ENCODE measurements around the gene PYGO1. TPM values are rescaled to one million over a fixed set of nuclear protein-coding genes. Genes with fewer than 3 reads are reported as not detected.
A peak's percentile ranks its signal among the peaks of the same experiment; 100 is the strongest.
"Not testable (repeated sequence)": the region's sequence is repeated elsewhere in the genome, so short reads cannot be mapped to it uniquely, and the experiment has no call there.

The PYGO1 gene
- total RNA-seq, 2 experiments from 2014 or later = not detected

DNA sequence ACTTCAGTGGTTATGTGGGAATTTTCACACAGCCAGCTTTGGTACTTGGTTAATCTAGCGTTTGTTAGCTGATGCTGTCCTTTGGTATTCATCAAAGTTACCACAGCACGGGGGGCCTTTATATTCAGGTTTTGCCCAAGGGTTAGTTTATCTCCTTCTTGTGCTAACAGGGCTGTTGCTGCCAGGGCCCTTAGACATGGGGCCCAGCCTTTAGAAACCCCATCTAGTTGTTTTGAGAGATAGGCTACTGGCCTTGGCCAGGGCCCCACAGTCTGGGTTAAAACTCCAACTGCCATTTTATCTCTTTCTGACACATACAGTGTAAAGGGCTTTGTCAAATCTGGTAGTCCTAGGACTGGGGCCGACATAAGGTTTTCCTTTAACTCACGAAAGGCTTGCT is 72.7 kb downstream of the PYGO1 start:
- intact Hi-C loops (cut with DNase I, micrococcal nuclease) = no loop called here
- TF ChIP-seq, protein P1, sequence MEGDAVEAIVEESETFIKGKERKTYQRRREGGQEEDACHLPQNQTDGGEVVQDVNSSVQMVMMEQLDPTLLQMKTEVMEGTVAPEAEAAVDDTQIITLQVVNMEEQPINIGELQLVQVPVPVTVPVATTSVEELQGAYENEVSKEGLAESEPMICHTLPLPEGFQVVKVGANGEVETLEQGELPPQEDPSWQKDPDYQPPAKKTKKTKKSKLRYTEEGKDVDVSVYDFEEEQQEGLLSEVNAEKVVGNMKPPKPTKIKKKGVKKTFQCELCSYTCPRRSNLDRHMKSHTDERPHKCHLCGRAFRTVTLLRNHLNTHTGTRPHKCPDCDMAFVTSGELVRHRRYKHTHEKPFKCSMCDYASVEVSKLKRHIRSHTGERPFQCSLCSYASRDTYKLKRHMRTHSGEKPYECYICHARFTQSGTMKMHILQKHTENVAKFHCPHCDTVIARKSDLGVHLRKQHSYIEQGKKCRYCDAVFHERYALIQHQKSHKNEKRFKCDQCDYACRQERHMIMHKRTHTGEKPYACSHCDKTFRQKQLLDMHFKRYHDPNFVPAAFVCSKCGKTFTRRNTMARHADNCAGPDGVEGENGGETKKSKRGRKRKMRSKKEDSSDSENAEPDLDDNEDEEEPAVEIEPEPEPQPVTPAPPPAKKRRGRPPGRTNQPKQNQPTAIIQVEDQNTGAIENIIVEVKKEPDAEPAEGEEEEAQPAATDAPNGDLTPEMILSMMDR (IDR thresholded peaks at IDR 0.05) = no peak
- ATAC-seq (ENCODE audit: poor library complexity) (no peak), DNase-seq (no peak)
- Mint-ChIP-seq H3K4me3 (no peak overlapping the region), H3K27me3 (peaks cover 10% of the 10 kb centered on the region), H3K27ac (no peak overlapping the region), H3K9me3 (no peaks in the 10 kb centered on the region), H3K36me3 (ENCODE audit: low read depth) (no peaks in the 10 kb centered on the region), H3K4me1 (ENCODE audit: low read depth) (no peaks in the 10 kb centered on the region)
- no peaks in the 10 kb centered on the region for H3K27me3 ChIP-seq (ENCODE audit: control insufficient read depth in 1 of 2, insufficient read depth in 2 of 2, low read length in 2 of 2)
- H3K27ac ChIP-seq (ENCODE audit: low read depth in 1 of 2, low read length in 2 of 2) = no peak overlapping the region
- no peak overlapping the region for H3K4me3 ChIP-seq (ENCODE audit: low read length)
- no peaks in the 10 kb centered on the region for H3K36me3 ChIP-seq (ENCODE audit: insufficient read depth, low read length)
- no peaks in the 10 kb centered on the region for H3K4me1 ChIP-seq (ENCODE audit: insufficient read depth, low read length)
- peaks cover 0 to 3% of the 10 kb centered on the region in 2 experiments for H3K9me3 ChIP-seq (ENCODE audit: control insufficient read depth in 1 of 2, insufficient read depth in 1 of 2, low read length in 2 of 2)
- POLR2A ChIA-PET = no interaction called here
- CTCF ChIA-PET = interaction anchor here (1.9 kb wide), 1 partner anchor 12 kb away, joined by 4 read pairs; no protein-coding TSS in a partner anchor

DNA sequence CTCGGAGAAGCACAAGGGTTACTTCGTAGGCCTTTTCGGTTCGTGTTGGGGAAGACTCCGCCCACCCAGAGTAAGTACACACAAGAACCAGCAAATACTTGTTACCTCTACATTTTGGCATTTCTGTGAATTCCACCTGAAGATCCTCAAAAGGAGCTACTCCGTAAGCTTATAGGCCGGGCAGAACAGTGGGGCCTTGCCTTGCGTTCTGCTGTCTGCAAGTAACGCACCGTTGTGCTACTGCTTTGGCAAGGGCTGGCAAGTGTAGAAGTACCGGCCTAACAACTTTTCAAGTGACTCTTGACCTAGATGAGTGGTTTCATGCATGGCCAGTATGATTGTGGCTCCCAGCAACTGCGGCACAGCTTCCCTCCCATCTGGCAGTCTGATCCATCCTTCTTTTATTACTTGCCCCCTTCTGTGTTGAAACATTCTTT is 73.7 kb downstream of the PYGO1 start:
- H3K9me3 ChIP-seq (ENCODE audit: control insufficient read depth in 1 of 2, insufficient read depth in 1 of 2, low read length in 2 of 2) = no peaks in the 10 kb centered on the region
- TF ChIP-seq, protein P1 (IDR thresholded peaks at IDR 0.05) = no peak
- no peak overlapping the region for H3K27ac ChIP-seq (ENCODE audit: low read depth in 1 of 2, low read length in 2 of 2)
- H3K27me3 ChIP-seq (ENCODE audit: control insufficient read depth in 1 of 2, insufficient read depth in 2 of 2, low read length in 2 of 2) = no peaks in the 10 kb centered on the region
- ChIA-PET POLR2A (no interaction called here), CTCF (interaction anchor here (1.9 kb wide), 1 partner anchor 11 kb away, joined by 4 read pairs; no protein-coding TSS in a partner anchor)
- Mint-ChIP-seq H3K27ac (no peak overlapping the region), H3K27me3 (peaks cover 10% of the 10 kb centered on the region), H3K36me3 (ENCODE audit: low read depth) (no peaks in the 10 kb centered on the region), H3K4me1 (ENCODE audit: low read depth) (no peaks in the 10 kb centered on the region), H3K4me3 (no peak overlapping the region), H3K9me3 (no peaks in the 10 kb centered on the region)
- H3K36me3 ChIP-seq (ENCODE audit: insufficient read depth, low read length) = no peaks in the 10 kb centered on the region
- H3K4me1 ChIP-seq (ENCODE audit: insufficient read depth, low read length) = no peaks in the 10 kb centered on the region
- no peak for DNase-seq
- H3K4me3 ChIP-seq (ENCODE audit: low read length) = no peak overlapping the region
- intact Hi-C loops (cut with DNase I, micrococcal nuclease) = no loop called here
- ATAC-seq (ENCODE audit: poor library complexity) = no peak

DNA sequence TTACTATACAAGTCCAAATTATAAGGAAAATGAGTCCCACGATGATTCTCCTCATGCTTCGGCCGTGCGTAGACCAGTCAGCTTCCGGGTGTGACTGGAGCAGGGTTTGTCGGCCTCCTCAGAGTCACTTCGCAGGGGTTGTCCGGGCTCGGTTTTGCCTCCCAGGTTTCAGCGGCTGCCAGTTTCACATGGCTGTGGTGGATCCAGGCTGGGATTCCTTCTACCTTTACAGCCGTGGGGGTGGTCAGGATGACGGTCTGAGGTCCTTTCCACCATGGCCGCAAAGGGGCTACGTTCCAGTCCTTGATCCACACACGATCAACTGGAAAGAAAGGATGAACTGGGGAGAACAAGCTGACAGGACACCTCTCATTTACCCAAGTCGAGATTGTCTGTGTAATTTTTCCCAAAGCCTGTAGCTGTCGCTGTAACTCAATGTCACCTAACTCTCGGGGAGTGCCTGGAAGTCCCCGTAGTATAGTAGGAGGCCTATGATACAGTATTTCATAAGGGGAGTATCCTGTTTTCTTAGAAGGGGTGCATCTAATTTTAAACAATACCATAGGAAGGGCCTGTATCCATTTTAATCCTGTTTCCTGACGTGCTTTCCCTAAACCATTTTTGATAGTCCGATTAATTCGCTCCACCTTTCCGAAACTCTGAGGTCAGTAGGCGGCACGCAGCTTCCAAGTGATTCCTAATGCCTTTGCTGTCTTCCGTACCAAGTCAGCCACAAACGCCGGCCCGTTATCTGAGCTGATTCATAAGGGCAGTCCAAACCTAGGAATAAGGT is 74.3 kb downstream of the PYGO1 start:
- POLR2A ChIA-PET; H3K27me3 ChIP-seq (ENCODE audit: control insufficient read depth in 1 of 2, insufficient read depth in 2 of 2, low read length in 2 of 2); H3K27ac ChIP-seq (ENCODE audit: low read depth in 1 of 2, low read length in 2 of 2); H3K9me3 Mint-ChIP-seq; H3K36me3 Mint-ChIP-seq (ENCODE audit: low read depth); H3K4me1 Mint-ChIP-seq (ENCODE audit: low read depth); H3K36me3 ChIP-seq (ENCODE audit: insufficient read depth, low read length); intact Hi-C loops (cut with DNase I, micrococcal nuclease); ATAC-seq (ENCODE audit: poor library complexity); H3K27ac Mint-ChIP-seq; H3K4me3 ChIP-seq (ENCODE audit: low read length); H3K4me1 ChIP-seq (ENCODE audit: insufficient read depth, low read length); H3K4me3 Mint-ChIP-seq; H3K9me3 ChIP-seq (ENCODE audit: control insufficient read depth in 1 of 2, insufficient read depth in 1 of 2, low read length in 2 of 2): not testable (repeated sequence)
- H3K27me3 Mint-ChIP-seq = peaks cover 10% of the 10 kb centered on the region
- DNase-seq = peak in 2 of 14 experiments; percentile 19 to 22
- CTCF ChIA-PET = interaction anchor here (1.9 kb wide), 1 partner anchor 10 kb away, joined by 4 read pairs; no protein-coding TSS in a partner anchor
